ENCODE results near the gene PLEKHM3.

DNA sequence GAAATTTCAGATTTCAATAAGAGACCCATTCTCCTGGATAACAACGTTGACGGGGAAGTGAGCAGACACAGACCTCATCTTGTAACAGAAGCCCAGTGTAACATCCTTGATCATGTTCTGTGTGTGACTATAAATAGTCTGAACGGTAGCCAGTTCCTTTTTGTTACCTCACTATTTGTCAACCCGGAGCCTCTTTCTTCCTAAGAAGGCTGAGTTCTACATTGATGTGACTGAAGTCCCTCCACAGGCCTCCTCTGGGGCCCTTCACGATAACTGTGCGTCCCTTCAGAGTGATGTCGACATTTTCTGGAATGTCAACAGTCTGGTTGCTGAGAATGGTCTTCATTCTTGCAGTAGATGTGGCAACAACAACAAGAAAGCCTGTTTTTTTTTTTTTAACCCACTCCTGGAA lies 6.3 kb upstream of the PLEKHM3 start:
- TF ChIP-seq, protein P1, sequence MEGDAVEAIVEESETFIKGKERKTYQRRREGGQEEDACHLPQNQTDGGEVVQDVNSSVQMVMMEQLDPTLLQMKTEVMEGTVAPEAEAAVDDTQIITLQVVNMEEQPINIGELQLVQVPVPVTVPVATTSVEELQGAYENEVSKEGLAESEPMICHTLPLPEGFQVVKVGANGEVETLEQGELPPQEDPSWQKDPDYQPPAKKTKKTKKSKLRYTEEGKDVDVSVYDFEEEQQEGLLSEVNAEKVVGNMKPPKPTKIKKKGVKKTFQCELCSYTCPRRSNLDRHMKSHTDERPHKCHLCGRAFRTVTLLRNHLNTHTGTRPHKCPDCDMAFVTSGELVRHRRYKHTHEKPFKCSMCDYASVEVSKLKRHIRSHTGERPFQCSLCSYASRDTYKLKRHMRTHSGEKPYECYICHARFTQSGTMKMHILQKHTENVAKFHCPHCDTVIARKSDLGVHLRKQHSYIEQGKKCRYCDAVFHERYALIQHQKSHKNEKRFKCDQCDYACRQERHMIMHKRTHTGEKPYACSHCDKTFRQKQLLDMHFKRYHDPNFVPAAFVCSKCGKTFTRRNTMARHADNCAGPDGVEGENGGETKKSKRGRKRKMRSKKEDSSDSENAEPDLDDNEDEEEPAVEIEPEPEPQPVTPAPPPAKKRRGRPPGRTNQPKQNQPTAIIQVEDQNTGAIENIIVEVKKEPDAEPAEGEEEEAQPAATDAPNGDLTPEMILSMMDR (conservative IDR thresholded peaks at IDR 0.05): no peak
- no peak for TF ChIP-seq EZH2 (IDR thresholded peaks at IDR 0.05; ENCODE audit: low read depth)
